Stimulated activated CD8-positive, alpha-beta memory T cell treated with anti-CD3 and anti-CD28 coated beads, Interleukin-15, amount 100 ng/mL, for 24 hours (primary cell): Measurements from ENCODE around the gene ENPP1.

ENCODE experiments used
- DNase-seq: peaks from one replicate; pipeline ENCODE4 v3.0.0-alpha.2; 2020; ENCODE audit warnings: low read depth

The ENPP1 gene

GRCh38 chr6:131807644-131808459 lies at the start of gene ENPP1:
TSS of gene ENPP1 (plus strand) at chr6:131808020. CDS start at chr6:131808036, 16 bp downstream.
- DNase-seq, result peak; percentile 26

DNA sequence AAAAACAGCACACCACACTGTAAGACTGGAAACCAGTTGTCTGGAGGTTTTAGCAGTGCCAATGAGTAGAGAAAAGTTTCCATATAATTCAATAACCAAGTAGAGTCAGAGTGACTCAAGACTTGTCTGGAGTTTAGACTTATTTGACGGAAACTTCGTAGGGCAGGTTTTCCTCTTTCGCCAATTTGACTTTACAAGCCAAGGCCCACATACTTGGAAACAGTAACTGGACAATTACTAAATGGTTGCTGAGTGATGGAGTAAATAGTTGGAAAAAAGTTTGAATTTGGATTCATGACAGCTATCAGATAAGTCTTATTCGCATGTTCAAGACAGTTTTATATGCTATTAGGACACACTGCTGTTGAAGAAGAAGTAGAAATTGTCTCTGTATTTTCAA lies 48.9 kb upstream of the ENPP1 start:
- DNase-seq, result no peak

DNA sequence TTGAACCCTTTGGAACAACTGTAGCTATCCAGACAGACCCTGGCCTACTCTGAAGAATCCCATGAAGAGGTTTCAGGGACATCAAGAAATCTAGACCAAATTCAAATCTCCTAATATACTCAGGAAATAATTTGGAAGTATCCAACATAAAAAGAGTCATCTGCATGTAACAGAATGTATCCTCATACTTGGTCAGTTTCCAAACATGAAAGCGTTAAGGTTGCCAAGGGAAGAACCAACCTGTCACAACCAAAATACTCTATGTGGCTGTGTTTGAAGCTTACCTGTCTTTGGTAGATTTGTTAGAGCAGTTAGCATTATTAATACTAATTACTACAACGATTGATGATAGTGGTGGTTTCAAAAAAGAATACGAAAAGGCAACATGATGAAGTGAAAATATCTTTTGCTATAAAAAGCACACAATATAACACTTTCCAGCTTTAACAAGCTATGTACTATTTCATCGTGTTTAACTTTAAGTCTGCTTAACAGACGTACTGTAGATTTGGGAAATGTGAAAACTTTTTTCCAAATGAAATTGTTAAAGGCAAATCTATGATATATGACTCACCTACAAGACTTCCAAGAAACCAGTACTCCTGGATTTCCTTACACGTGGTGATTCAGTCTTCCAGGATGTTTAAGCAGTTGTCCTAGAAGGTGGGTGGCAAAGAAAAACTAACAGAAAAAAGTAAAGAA lies 46.6 kb upstream of the ENPP1 start:
- DNase-seq, result no peak

GRCh38 chr6:131761762-131762067 lies 46.1 kb upstream of the ENPP1 start:
- no peak for DNase-seq

GRCh38 chr6:131762984-131763383 lies 44.8 kb upstream of the ENPP1 start:
- no peak for DNase-seq

DNA sequence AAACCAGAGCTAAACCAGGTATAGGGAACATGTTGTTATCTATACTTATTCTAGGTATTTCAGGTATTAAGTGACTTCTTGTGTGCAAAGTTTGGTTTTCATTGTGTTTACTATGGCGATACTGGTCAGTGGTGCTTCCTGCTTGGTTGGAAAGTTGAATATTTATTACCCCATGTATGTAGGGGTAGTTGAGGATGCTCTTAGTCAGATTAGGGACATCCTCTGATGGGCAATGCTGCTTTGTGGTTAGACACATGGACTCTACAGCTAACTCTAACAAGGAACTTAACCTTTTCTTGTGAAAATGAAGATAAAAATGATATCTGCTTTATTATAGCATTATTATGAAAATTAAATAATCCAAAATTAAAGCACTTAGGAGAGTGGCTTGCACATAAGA lies 44.1 kb upstream of the ENPP1 start:
- no peak for DNase-seq

- DNase-seq, result no peak
These were observed 43.5 kb upstream of the ENPP1 start for GRCh38 chr6:131764350-131764749.

GRCh38 chr6:131765081-131765803 lies 42.6 kb upstream of the ENPP1 start:
- DNase-seq, result no peak

DNA sequence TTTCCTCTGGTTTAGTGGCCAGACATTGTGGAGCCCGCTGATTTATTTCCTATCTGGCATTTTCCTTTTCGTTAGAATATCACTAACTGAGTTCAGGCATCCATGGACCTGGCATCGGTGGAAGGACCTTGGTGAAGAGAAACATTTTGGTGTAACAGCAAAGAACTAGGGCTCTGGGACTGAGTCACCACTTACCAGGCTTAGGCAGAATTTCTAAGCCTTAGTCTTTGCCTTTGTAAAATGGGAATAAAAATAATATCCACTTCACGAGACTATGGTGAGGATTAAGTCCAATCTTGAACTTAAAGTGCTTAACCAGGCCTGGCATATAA lies 42.0 kb upstream of the ENPP1 start:
- no peak for DNase-seq

- no peak for DNase-seq
These were observed 41.2 kb upstream of the ENPP1 start for GRCh38 chr6:131766631-131767030.

DNA sequence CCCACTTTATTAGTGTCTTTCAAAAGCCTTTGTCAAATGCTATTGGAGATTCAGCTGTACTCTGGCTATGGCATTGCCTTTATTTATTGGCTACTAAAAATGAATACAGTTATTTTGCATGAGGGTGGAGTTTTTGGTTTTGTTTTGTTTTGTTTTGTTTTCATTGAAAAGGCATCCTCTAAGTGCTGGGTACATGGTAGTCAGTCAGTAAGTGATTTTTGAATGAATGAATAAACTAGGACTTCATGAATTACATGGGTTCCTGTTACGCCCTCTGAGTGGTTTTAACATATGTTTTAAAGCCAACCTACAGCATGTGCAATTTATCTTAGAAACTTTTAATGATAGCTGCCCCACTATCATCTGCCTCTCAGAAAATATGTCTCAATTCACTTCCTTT lies 38.9 kb upstream of the ENPP1 start:
- DNase-seq, result no peak

GRCh38 chr6:131769385-131770141 lies 38.3 kb upstream of the ENPP1 start:
- DNase-seq, result no peak

GRCh38 chr6:131770776-131771175 lies 37.0 kb upstream of the ENPP1 start:
- DNase-seq, result no peak

- no peak for DNase-seq
These were observed 34.4 kb upstream of the ENPP1 start for GRCh38 chr6:131773284-131773950.

GRCh38 chr6:131775886-131776285 lies 31.9 kb upstream of the ENPP1 start:
- DNase-seq, result no peak

DNA sequence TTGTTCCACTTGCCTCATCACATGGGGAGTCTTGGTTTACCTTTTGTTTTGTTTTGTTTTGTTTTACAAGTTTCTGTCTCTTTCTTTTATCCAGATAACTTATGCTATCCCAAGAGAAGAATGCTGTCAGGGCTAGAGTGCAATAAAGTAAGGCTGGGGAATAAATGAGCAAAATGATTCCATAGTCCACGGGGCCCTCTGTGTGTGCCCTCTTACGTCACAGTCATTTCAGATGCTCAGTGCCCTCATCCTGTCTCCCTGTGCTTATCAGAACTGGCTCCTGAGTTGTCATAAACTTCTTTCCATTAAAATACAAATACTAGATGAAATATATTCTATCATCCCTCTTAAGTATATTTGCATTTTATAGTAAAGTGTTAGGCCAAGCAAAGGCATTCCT lies 30.8 kb upstream of the ENPP1 start:
- DNase-seq, result no peak

DNA sequence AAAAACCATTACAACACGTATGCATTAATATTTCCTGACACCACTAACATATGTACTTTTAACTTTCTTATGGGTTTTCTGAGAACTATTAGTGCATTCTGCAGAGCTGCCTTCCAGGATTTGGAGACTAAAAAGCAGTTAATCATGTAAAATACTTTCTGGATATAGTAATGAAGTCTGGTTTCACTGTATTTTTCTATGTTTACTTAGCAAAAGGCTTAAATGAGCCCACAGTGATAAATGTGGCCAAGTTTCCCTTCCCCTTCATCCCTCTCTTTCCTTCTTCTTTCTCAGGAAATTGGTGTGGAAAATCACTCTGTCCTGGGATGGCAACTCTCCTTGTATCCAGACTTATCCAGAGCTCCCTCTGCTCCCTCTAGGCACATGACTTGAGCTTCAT lies 29.7 kb upstream of the ENPP1 start:
- no peak for DNase-seq

DNA sequence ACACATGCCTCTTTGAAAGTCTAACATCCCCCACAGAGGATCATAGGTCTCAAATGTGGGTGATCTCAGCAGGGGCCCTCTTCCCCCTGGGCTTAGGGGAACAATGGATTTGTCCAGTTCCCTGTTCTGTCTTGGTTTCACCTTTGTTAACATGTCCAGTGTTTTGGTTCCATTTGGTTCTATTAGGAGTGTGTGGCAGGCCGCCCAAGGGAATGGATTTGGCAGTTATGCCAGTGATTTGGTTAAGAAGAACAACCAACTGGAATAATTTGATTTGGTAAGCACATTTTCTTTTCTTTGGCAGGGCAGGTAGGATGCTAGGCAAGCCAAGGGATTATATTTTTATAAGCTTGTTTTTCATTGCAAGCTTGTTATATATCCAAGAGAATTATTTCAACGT lies 28.5 kb upstream of the ENPP1 start:
- no peak for DNase-seq

DNA sequence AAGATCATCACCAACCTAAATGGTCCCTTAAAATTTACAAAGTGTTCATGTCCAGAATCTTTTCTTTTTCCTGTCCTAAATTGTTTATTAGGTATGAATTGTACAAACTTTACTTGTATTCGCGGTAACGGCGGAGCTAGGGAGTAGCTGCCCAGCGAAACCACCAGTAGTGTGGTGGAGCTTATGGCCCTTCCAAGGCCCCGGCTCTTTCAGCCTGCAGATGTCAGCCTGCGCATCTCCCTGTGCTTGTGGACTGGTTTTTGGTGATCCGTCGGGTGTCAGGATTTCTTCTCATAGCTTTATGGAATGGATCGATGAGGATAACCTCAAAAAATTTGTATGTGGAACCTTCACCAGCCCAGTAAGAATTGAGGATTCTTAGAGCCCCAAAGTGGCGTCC lies 27.2 kb upstream of the ENPP1 start:
- no peak for DNase-seq

DNA sequence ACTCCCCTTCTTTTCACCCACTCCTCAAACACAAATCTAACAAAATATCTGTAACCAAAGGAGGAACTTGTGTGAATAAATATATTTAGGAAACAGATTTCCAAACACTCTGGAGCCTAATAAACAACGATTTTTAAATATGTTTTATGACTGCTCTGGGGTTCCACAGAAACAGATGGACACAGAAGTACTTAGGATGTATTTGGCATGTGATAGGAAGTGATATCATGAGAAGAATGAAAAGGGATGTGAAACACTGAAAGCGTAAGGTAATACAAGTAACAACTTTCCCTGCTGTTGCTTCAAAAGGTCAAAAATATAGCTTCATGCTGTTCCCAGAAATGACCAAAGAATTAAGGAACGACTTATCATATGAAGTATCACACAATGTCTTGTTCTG lies 26.1 kb upstream of the ENPP1 start:
- DNase-seq, result no peak

- no peak for DNase-seq
These were observed 25.1 kb upstream of the ENPP1 start for GRCh38 chr6:131782764-131783163.

DNA sequence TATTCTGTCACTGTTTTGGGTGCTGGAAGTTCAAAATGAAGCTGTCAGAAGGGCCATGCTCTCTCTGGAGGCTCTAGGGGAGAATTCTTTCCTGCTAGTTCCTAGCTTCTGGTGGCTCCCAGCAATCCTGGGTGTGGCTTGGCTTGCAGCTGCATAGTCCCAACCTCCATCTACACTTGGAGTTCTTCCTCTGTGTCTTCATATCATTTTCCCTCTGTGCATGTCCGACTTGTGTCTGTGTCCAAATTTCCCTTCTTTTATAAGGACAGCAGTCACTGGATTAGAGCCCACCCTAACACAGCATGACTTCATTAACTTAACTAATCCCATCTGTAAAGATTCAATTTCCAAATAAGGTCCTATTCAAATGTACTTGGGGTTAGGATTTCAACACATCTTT lies 23.3 kb upstream of the ENPP1 start:
- no peak for DNase-seq
